Activated T-helper 1 cell treated with anti-CD3 and anti-CD28 coated beads, Interleukin-2, amount 50 U/mL, for 16 hours (primary cell): ENCODE results near the gene ZFPM1.
"Not testable (repeated sequence)": the region's sequence is repeated elsewhere in the genome, so short reads cannot be mapped to it uniquely, and the experiment has no call there.

Source experiments
- DNase-seq, 2 donors: peaks; one replicate each; pipeline ENCODE4 v3.0.0-alpha.2; 2020; ENCODE audit warnings: low read depth in 1 of 2, low spot score in 1 of 2

ZFPM1 gene

DNA sequence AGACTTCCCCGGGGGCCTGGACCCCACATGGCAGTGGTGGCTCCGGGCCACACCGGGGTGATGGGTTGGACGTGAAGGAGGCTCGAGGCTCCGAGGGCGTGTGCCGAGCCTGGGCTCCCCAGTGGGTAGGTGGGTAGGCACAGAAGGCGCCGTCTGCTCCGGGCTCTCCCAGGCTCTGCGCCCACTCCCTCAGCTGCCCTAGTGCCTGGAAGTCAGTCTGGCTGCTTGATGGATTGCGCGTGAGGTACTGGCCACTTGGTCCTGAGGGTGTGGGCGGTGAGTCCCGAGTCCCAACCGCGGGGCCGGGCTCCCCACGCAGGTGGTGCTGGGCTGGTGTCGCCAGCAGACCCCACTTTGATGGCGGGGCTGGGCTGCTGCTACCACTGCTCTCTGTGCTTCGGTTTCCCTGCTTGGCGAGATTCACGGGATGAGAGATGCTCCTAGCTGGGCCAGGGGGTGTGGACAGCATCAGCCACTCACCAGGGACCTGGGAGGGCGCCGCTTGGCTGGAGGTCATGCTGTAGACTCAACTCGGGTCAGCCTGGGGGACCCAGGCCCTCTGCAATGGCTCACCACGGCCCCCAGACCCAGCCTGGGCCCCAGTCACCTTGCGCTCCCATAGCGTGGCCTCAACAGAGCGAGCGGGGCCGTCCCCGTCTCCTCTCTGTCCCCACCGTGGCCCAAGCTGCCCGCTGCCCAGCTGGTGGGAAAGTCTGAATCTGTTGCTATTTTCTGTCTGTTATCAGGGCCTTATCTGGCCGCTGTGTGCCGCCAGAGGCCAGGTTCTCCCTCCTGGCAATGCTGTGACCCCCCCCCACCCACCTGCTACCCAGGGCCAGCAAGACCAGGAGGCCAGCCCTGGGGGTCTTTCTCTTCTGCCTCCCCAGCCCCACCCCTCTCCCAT lies 26.1 kb downstream of the ZFPM1 start:
- no peak for DNase-seq

DNA sequence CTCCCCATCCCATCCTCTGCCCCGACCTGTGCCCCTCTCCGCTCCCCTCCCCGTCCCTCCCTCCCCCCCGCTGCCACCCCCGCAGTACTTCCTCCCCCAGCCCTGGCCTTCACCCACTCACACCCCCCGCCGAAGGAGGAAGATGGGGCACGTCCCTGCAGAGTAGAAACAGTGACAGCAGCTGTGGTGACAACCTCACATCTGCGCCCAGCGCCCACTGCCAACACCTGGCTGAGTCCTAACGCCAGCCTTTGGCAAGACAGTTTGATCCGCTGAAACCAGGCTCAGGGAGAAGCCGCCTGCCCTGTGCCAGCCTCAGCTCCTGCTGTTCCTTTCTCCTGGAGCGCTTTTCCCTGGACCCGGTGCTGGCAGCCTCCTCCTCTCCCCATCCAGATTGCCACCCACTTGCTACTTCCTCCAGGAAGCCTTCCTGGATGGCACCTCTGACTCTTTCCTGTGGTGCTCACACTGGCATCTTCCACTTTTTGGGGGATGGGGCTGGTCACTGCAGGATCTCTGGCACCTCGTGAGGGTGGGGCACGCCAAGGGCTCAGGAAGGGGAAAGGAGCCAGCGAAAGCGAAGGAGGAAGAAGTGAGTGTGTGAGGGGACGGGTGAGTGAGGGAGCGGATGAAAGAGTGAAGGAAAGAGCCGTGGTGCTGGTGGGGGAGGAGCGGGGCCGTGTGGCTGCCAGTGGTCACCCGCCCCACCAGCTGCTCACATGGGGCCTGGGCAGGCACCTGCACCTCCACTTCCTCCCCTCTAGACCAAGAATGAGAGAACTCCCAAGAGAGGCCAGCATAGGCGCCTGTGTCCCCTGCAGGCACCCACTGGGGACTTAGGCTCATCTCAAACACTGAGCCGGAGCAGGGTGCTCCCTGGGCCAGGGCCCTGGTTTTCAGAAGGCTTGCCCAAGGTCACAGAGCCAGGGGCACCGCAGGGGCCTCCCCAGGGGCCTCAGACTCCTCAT lies 27.0 kb downstream of the ZFPM1 start:
- no peak for DNase-seq

DNA sequence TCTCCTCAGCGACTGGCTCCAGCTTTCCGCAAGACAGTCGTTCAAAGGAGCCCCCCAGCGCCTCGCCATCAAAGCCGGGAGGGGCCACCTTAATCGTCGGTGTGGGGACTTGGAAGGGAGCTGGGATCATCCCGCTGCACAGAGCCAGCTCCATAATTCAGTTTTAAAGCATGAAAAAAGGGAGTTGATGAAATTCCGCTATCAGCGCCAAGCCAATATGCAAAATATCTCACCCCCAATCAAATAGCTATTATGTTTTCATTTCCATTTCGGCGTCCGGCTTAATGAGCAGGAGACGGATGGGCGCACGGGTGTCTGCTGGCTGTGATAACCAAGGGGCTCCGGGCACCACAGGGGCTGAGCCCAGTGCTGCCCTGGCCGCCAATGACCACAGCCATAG lies 27.7 kb downstream of the ZFPM1 start:
- no peak for DNase-seq

DNA sequence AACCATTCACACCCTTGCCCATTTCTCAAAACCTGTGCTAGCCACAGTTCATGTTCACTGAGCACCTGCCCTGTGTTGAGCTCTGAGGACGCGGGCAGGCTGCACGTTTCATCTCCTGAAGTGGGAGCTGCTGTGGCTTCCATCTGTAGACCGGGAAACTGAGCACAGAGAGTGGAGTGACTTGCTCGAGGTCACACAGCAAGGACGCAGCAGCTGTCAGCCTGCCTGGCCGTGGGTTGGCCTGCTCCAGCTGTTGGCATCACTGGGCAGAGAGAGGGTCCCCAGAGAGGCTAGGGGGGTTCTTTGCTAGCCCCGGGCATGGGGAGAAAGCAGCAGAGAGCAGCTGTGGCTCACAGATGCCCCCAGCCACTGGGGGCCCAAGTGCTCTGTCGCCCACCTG lies 28.8 kb downstream of the ZFPM1 start:
- DNase-seq = no peak

DNA sequence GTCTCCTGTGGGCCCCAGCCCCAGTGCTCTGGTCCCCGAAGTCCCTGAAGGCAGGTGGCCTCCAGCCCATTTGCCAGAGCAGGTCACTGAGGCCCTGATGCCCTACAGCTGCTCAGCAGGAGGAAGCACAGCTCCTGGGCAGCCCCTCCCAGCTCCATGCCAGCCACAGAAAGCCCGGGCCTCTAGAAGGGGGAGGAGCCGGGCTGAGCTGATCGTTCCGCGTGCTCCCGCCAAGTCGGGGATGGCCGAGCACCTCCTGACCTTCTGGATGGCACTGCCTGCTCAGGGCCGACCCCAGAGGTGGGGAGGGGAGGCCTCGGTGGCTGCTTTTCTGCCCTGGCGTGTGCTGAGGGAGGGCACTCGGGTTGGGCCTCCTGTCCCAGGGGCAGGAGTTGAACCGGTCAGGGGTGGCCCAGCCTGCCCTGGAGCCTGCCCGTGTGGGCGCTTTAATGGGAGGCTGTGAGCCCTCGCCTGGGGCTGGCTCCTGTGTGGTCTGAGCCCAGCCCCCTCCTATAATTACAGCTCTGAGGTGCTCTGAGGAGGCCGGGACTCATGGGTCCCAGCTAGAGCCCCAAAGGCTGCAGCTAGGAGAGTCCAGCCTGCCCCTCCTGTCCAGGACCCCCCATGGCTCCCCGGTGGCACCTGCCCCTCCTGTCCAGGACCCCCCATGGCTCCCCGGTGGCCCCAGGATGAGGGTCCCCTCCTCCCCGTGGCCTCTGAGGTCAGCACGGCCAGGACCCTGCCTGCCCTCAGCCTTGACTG lies 29.7 kb downstream of the ZFPM1 start:
- no peak for DNase-seq

DNA sequence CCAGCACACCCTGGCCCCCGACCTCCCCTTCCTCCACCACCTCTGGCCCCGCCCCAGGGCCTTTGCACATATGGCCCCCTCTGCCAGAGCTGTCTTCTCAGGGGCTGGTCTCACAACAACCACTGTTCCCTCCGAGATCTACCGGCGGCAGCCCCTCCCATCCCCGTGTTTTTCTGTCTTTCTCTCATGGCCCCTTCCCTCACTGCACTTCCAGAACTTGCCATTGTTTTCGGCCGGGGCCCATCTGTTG lies 30.2 kb downstream of the ZFPM1 start:
- no peak for DNase-seq

DNA sequence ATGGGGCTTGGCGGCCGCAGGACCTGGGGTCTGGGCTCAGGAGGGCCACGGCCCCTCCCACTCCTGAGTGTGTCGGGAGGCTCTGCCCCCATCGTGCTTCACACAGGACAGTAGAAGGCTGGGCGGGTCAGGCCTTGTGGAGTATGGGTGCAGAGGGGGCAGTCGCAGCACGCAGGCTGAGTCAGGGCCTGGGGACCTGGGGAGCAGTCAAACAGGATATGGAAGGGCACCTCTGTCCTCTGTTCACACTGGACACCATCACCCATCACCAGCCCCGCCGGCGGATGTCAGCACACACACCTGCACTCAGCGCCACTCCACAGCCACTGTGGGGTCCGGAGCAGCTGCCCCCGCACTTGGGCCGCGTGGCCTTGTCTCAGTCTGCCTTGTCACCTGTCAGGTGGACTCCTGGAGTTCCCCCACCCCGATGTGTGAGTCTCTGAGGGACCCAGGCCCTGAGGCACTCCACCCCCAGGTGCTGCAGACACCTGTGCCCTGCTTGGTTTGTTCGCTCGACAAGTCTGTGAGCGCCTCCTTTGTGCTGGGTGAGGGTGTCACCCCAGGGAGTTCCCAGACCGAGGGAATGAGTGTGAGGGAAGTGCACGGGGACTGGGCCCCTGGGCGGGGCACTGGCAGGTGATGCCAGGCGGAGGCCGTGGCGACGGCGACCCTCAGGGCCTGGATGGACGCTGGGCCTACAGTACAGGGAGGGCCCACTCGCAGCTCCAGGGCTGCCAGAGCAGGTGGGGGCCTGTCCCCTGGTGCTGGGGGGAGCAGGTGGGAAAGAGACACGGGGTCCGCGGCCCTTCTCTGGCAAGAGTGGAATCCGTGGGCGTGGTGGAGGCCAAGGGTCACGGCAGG lies 31.7 kb downstream of the ZFPM1 start:
- DNase-seq = no peak

DNA sequence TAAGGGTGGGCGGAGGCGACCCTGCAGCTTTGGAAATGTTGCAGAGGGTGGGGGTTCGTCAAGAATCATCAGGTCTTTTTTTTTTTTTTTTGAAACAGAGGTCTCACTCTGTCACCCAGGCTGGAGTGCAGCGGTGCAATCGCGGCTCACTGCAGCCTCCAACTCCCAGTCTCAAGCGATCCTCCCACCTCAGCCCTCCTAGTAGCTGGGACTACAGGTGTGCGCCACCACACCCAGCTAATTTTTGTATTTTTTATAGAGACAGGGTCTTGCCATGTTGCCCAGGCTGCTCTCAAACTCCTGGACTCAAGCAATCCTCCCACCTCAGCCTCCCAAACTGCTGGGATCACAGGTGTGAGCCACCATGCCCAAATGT lies 32.3 kb downstream of the ZFPM1 start:
- DNase-seq = not testable (repeated sequence)

DNA sequence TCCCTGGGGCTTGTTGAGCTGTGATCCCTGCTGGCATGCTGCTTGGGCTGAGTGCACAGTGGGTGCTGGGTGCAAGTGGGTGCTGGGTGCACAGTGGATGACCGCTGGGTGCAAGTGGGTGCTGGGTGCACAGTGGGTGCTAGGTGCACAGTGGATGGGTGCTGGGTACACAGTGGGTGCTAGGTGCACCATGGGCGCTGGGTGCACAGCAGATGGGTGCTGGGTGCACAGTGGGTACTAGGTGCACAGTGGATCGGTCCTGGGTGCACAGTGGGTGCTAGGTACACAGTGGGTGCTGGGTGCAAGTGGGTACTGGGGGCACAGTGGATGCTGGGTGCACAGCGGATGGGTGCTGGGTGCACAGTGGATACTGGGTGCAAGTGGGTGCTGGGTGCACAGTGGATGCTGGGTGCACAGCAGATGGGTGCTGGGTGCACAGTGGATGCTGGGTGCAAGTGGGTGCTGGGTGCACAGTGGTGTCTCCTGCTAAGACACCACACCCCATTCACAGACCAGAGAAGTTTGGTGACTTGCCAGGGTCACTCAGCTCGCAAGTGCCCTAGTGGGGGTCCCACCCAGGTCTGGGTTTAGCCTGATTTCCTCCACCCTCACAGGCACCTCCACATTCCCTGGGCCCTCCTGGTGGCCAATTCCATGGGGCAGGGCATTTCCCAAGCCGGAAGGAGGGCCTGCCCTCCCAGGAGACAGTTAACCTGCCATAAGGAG lies 33.5 kb downstream of the ZFPM1 start:
- no peak for DNase-seq

DNA sequence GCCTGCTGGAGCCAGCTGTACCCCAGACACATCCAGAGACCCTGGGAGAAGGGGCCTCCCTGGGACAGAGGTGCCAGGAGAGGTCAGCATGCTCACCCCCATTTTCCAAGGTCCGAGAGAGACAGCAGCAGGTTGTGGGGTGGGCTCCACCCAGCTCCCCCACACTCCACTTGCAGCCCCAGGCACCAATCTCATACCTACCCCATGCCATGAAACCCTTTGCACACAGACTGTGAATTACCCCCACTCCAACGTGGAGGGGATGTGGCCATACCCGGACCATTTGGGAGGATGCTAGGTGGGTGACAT lies 34.0 kb downstream of the ZFPM1 start:
- DNase-seq = no peak

DNA sequence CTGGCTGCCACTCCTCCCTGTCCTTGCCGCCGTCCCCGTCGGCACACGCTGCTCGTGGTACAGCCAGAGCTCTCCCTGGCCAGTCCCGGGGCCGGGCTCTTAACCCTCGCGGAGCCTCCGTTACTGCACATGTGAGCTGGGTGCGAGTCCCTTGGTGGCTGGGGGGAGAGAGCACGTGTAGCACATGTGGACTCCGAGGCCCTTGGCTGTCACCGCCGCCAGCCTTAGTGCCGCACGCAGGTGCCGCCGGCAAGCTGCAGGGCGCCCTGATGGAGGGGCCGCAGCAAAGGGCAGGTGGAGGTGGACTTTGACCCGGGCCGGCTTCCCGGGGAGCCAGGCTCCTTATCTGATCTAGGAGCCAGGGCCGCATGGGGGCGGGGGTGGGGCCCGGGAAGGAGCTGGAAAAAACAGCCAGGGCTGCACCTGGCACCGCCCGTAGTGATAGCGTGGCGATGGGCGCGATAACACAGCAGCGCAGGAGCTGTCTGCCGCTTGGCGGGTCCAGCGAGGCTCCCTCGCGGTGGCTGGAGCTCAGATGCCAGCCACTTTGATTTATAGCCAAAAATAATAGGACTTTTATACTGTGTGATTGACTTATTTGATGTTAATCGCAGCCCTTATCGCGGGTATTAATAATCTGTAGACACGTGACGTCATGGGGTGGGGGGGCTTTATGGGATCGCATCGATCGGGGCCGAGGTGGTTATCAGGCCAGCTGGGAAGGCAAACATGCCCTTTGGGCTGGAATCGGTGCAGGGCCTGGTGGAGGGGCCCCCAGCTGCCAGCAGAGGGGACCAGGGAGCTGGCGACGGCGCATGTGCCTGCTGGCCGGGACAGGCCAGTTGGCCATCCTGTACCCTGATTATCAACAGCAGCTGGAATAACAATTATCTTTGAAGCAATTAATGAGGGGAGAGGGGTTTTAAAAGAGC lies 35.1 kb downstream of the ZFPM1 start:
- no peak for DNase-seq

DNA sequence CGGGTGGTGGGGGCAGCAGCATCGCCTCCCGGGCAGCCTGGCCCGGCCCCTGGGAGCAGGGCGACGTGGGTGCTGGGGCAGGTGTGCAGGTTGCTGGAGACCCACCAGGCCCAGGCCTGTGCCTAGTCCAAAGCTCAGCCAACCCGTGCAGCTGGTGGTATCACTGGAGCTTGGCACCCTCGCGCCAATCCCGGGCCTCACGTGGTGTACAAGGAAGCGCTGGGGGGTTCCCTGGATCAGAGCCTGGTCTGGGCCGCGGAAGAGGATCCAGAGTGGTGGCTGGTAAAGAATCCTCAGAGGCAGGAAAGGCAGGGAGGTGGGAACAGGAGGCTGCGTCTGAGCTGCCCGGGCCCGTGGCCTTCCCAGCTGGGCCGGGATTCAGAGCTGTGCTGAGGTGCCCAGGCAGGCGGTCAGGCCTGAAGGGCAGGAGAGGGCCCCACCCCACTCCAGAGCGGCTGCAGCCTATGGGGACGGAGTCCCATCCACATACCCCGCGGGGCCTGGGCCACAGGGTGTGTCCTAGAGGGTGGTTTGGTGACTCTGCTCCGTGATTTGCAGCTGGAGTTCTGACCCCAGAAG lies 36.2 kb downstream of the ZFPM1 start:
- DNase-seq = no peak

DNA sequence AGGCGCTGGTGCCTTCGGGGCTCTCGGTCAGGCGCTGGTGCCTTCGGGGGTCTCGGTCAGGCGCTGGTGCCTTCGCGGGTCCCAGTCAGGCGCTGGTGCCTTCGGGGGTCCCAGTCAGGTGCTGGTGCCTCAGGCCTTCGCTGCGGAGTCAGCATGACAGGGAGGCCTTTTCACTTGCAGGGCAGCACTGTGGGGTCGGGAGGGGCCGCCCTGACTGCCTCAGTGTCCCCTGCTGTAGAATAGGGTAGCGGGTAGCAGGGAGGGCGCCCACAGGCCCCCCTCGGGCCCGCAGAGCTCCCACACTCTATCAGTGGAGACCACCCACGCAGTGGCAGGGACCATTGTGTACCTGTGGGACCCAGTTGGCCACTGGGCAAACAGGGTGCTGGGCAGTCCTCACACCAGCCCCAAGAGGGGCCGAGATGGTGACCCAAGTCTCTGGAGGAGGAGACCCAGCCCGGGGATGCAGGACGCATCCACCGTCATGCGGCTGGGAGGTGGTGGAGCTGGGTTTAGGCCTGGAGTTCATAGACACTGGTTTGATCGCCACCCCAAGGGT lies 38.0 kb downstream of the ZFPM1 start:
- DNase-seq = no peak

DNA sequence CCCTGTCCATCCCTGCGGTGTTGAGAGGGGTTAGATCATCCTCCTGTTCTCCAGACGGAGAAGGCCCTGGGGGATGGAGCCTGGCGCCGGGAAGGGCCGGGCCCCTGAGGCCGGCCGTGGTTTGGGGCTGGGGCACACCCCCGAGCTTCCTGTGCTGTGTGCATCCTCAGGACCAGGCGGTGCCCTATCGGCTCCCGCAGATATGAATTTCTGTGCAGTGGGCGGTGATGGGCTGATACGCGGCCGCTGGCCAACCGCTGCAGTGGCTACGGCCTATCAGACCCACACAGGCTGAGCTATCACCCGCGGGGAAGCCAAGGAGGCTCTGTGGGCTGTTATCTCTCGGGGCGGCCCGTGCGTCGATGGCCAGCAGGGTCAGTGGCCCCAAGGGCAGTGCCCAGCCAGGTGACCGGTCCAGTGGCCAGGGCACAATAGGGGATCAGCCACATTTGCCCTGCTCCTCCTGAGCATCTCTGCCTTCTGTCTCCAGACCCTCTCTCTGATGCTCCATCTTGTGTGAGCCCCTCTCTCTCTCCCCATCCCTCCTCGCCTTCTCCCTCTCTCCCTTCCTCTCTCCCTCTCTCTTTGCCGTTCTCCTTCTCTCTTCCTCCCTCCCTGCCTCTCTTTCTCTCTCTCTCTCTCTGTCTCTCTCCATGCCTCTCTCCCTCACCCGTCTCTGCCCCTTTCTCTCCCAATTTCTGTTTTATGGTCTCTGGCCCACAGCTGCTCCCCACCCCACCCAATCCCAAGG lies 38.7 kb downstream of the ZFPM1 start:
- no peak for DNase-seq

DNA sequence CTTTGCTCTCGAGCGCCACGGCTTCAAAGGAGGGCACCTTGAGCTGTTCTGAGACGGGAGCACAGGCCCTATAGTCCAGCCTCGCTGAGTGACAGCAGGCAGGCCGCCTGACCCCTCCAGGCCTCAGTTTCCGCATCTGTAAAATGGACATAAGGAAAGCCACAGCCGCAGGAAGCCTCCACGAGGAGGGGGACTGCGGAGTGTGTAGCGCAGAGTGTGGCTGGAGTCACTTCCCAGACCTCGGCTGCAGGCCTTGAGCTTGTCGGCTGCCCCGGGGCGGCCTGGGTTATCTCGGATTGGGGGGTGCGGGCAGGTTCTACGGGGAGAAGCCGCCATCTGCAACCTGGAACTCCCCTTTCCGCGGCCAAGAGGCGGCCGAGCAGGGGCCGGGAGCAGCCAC lies 40.8 kb downstream of the ZFPM1 start:
- no peak for DNase-seq

DNA sequence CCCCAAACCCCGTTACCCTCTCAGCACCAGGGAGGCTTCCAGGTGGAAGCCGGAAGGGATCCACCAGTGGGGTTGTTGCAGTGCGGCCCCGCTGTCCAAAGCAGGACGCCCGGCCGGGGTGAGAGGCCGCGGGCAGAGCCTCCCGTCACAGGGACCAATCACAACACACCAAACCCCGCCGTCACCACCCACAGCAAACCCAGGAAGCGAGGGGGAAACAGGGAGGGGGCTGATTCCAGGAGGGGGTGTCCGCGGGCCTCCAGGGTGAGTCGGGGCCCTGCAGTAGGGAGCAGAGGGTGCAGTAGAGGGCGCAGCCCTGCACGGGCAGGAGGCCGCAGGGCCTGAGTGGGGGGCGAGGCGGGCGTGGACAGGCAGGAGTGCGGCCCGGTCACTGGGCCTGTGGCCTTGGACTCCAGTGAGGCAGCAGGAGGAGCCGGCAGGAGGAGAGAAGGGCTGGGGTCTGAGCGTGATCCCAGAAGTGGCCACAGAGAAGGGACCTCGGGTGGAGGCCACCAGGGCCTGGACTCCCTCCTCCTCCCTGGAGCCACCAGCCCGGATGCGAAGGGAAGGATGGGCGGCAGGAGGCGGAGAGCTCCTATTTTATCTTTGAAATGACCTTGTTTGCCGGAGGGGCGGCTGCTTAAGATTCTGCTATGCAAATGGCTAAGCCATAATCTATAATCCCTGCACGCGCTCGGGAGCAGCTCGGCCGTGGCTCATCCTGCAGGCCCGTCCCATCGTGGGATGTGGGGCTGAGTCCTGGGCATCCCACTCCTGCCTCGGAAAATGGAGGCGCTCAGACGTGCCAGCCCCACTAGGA lies 41.5 kb downstream of the ZFPM1 start:
- DNase-seq = no peak

DNA sequence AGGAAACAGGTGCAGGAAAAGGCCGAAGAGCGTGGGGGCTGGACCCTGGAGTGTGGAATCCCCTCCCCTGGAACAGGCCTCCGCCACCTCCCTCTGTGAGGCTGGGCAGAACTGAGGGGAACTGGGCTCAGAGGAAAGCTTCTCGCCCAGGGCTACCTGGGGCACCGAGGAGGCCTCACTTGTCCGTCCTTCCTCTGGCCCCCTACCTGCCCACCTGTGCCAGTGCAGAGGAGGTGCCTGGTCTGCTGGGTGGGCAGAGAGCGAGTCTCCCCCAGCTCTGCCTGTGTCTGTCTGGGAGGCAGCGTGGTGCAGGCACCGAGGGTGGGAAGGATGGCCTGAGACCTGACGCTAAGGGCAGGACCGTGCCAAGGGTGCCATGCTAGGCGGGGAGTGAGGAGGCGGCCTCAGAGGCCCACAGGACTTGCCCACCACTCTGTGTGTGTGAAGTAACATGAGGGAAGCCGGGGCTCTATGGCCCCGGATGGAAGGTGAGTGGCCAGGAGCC lies 42.2 kb downstream of the ZFPM1 start:
- DNase-seq = no peak
